AG04450 (cell line): ENCODE data around the gene RAP2A. TPM values are rescaled to one million over a fixed set of nuclear protein-coding genes. Genes with fewer than 3 reads are reported as not detected.

Source experiments
- CTCF ChIA-PET: fragments of 300-600, 350-600 bp; formaldehyde crosslinking; extraction: SDS; loops from one replicate; lab custom pipeline; 2022; ENCODE audit warnings: antibody characterized with exemption, inconsistent platforms; lab: Charles Lee
- POLR2A ChIA-PET: fragments of 350-600 bp; formaldehyde crosslinking; extraction: SDS; loops from one replicate; lab custom pipeline; 2021; ENCODE audit warnings: antibody characterized with exemption, inconsistent platforms; lab: Yijun Ruan, JAX
- DNase-seq: peaks from one replicate; pipeline ENCODE4 v3.0.0-alpha.2; 2011; ENCODE audit warnings: low read depth, low spot score
- H3K27ac ChIP-seq: one replicate; pipeline ENCODE4 v1.5.1; 2012; ENCODE audit warnings: low read depth, low read length, control low read depth
- H3K27me3 ChIP-seq: one replicate; pipeline ENCODE4 v1.6.0; 2012; ENCODE audit warnings: low read length; ENCODE audit not compliant: control insufficient read depth, insufficient read depth
- H3K4me3 ChIP-seq: 2 replicates; pipeline ENCODE4 v1.5.1; 2011; ENCODE audit warnings: mild to moderate bottlenecking, low read depth, low read length, control low read depth
- H3K9me3 ChIP-seq: 2 replicates; pipeline ENCODE4 v1.5.1; 2012; ENCODE audit warnings: low read length; ENCODE audit not compliant: control insufficient read depth, insufficient read depth
- polyA plus RNA-seq: library from polyadenylated mRNA; depleted of rRNA; stranded (reverse); fragments of >200 nt; gene quantifications from 2 replicates; pipeline ENCODE4 v1.2.3, GENCODE V29; 2011
- TF ChIP-seq, protein P1 (sequence below): IDR thresholded peaks from 2 replicates; pipeline ENCODE4 v1.5.1; 2011; ENCODE audit warnings: low read depth, low read length, control low read depth, inconsistent platforms

RAP2A gene
- polyA plus RNA-seq, 1 experiment: 21.5 TPM

DNA sequence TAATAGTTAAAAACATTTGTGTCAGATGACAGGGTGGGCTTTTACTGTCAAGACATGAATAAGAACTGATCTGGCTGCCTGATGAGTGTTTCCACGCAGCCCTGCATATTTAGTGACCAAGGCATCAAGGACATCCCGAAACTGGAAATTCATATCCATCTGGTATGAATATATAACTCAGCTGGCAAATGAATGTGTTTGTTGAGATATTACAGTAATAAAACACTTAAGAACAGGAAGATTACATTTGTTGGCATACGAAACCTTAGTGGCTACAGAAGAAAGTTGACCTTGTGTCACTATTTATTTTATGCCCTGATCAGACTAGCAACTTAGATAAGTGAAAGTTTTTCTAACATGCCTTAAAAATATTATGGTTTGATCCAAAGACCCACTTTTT, 32.8 kb downstream of the RAP2A start:
- no peaks in the 10 kb centered on the region for H3K27me3 ChIP-seq
- POLR2A ChIA-PET: no interaction called here

DNA sequence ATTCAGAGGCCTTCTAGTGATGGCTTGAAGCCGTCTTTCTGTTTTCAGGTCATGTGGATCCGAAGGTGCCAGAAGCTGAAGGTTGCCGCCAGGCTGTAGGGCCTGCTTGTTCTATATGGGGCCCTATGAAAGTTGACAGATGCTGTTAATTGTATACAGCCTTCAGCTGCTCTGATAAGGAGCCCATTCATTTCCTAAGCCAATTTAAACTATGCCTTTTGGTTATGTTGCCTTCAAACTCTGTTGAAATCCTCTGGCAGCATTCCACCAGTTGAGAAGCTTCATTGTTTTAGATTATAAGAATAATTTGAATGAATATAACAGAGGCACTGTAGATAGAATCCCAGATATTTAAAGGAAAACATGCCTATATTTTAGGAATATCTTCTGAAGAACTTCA, 34.4 kb downstream of the RAP2A start:
- no peak for DNase-seq
- Histone ChIP-seq H3K27me3 (no peaks in the 10 kb centered on the region), H3K9me3 (no peaks in the 10 kb centered on the region), H3K4me3 (no peak overlapping the region), H3K27ac (no peak overlapping the region)
- ChIA-PET CTCF (interaction anchor here (1.3 to 1.4 kb wide), 2 partner anchors 106 to 331 kb away, joined by 3 to 4 read pairs; no protein-coding TSS in a partner anchor), POLR2A (no interaction called here)
- TF ChIP-seq, protein P1, sequence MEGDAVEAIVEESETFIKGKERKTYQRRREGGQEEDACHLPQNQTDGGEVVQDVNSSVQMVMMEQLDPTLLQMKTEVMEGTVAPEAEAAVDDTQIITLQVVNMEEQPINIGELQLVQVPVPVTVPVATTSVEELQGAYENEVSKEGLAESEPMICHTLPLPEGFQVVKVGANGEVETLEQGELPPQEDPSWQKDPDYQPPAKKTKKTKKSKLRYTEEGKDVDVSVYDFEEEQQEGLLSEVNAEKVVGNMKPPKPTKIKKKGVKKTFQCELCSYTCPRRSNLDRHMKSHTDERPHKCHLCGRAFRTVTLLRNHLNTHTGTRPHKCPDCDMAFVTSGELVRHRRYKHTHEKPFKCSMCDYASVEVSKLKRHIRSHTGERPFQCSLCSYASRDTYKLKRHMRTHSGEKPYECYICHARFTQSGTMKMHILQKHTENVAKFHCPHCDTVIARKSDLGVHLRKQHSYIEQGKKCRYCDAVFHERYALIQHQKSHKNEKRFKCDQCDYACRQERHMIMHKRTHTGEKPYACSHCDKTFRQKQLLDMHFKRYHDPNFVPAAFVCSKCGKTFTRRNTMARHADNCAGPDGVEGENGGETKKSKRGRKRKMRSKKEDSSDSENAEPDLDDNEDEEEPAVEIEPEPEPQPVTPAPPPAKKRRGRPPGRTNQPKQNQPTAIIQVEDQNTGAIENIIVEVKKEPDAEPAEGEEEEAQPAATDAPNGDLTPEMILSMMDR: no peak

More for the DNA sequence above, 32.8 kb downstream of the RAP2A start:
- Histone ChIP-seq H3K4me3 (no peak overlapping the region), H3K9me3 (no peaks in the 10 kb centered on the region), H3K27ac (no peak overlapping the region)
- no peak for DNase-seq
- CTCF ChIA-PET: interaction anchor here (0.7 kb wide), 1 partner anchor 148 kb away, joined by 4 read pairs; no protein-coding TSS in a partner anchor
- TF ChIP-seq, protein P1: no peak

DNA sequence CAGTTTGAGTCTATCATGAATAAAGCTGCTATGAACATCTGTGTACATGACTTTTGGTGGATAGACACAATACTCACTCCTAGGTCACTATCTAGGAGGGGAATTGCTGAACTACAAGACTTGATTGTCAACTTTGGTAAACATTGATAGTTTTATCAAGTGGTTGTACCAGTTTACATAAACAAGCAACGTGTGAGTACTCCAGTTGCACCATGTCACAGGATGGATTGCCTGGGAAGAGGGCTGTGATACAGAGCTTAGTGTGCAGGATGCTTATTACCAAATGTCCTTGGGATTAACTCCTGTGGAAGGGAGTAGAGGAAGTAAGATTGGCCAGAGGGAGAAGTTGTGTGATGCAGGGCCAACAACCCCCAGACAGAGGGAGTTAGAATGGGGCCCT, 37.7 kb downstream of the RAP2A start:
- H3K4me3 ChIP-seq: no peak overlapping the region
- no peak for DNase-seq
- TF ChIP-seq, protein P1: no peak
- no peak overlapping the region for H3K27ac ChIP-seq
- H3K27me3 ChIP-seq: no peaks in the 10 kb centered on the region
- no peaks in the 10 kb centered on the region for H3K9me3 ChIP-seq
- ChIA-PET CTCF (no interaction called here), POLR2A (no interaction called here)

DNA sequence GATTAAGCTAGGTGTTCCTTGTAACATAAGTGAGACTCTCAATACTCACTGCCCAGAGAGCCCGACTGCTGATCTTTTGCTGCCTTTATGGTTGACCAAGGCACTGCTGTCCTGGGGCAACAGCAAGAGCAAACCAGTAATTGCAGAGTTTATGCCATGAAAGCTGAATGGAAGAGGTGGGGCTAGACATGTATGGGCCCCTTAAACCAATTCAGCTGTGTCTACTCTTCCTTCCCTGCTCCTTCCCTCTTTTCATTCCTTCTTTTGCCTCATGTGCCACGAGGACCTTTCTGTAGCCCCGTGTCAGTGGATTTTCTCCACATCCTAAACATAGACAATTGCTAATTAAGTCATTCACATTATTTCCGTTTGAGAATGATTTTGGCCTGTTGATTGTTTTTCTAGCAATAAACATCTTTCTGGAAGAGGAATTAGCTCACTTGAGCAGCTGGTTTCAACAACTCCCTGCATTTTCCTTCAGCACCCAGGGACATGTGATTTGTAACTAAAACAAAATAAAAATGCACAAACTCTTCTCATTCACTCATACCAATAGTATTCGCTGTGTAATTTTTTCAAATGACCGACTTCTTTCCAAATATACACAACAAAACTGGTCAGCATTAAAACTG, 40.5 kb downstream of the RAP2A start:
- ChIA-PET CTCF (interaction anchor here (0.6 to 1.4 kb wide), 2 partner anchors 39 to 325 kb away, joined by 3 to 10 read pairs; no protein-coding TSS in a partner anchor), POLR2A (interaction anchor here (0.6 kb wide), 1 partner anchor 32 kb away, joined by 3 read pairs; no protein-coding TSS in a partner anchor)
- Histone ChIP-seq H3K27me3 (no peaks in the 10 kb centered on the region), H3K27ac (peak overlapping the region; percentile 49), H3K4me3 (no peak overlapping the region), H3K9me3 (no peaks in the 10 kb centered on the region)
- DNase-seq: peak; percentile 8
- TF ChIP-seq, protein P1: no peak

DNA sequence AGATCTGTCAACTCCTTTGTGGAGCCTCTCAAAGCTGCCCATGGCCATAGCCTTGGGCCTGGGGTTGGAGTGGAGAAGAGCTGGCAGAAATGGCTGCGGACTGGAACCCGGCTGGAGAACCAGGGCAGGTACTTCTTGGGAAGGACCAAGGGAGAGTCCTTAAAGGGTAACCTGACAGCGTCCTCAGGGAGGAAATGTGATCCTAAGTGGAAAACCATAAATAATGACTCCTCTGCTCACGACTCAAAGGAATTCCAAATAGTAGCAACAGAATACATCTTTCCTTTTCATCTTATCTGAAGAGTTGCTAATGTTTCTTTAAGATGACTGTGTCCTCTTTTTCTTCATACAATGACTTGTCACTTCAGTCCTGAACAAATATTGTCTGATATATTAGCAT, 41.0 kb downstream of the RAP2A start:
- CTCF ChIA-PET: interaction anchor here (0.6 to 1.4 kb wide), 3 partner anchors 13 to 325 kb away, joined by 3 to 10 read pairs (median 3); no protein-coding TSS in a partner anchor
- H3K27me3 ChIP-seq: no peaks in the 10 kb centered on the region
- POLR2A ChIA-PET: interaction anchor here (0.6 kb wide), 1 partner anchor 31 kb away, joined by 3 read pairs; no protein-coding TSS in a partner anchor
- no peaks in the 10 kb centered on the region for H3K9me3 ChIP-seq
- TF ChIP-seq, protein P1: no peak
- DNase-seq: no peak
- H3K4me3 ChIP-seq: no peak overlapping the region
- peak overlapping the region; percentile 49 for H3K27ac ChIP-seq
